NCI-H2227 treated with DMSO at 0.1 percent for 48 hours (cell line): ENCODE data around the gene GRIK3.
A peak's percentile ranks its signal among the peaks of the same experiment; 100 is the strongest.

Experiments
- DNase-seq: peaks from one replicate; lab custom pipeline; 2025; lab: John Stamatoyannopoulos, UW

Gene GRIK3

GRCh38 chr1:36977731-36978406 lies 56.4 kb downstream of the GRIK3 start:
- no peak for DNase-seq

DNA sequence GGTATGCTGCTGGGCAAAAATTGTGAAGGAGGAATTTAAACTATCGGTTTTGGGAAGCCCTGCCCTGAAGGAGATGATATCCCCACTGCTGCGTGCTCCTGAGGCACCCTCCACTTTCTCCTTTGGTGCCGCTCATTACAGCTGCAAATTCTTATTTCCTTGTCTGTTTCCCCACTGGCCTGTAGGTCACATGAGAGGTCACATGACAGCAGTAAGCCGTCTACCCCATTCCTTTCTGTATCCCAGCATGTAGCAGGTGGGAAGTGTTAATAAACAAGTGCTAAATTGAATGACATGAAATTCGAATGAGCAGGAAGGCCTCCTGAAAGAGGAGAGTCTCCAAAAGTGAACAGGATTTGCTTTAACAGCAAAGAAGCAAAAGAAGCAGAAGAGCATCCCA lies 58.7 kb downstream of the GRIK3 start:
- no peak for DNase-seq

DNA sequence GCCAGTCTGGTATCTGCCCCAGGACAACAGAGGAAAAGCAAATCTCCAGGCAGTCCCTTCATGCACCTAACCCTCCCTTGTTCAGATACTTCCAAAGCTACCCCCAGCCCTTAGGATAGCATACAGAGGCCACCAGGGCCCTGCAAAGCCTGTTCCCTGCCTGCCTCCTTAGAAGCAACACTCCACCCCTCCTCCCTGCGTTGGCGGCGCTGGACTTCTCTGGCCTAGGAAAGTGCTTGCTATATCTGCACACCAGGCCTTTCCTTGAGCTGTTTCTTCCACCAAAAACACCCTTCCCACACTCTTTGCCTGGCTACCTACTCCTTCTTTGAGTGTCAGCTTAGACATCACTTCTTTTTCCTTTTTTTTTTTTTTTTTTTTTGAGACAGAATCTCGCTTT lies 61.3 kb downstream of the GRIK3 start:
- no peak for DNase-seq

- DNase-seq = no peak
Observed at GRCh38 chr1:36971852-36972618, 62.3 kb downstream of the GRIK3 start.

- DNase-seq = no peak
Observed at GRCh38 chr1:36968730-36969129, 65.6 kb downstream of the GRIK3 start.

DNA sequence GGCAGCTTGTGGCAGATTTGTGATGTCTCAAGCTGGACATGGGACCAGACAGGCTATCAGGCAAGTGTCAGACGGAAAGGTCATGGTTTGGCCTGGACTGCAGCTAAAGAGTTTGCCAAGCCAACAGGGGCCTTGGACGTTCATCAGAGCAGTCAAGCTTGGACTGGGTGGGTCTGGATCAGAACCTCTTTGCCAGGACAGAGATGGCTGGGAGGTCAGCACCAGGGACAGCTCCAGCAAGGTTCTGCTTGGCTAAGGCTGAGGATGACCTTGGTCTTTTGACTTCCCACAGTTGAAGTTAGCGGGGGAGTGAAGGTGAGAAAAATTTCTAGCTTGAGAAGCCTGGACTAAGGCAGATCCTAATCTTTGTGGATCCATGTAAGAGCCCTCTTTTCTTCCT lies 68.1 kb downstream of the GRIK3 start:
- DNase-seq = no peak

GRCh38 chr1:36965275-36966159 lies 68.8 kb downstream of the GRIK3 start:
- DNase-seq = peak; percentile 35

DNA sequence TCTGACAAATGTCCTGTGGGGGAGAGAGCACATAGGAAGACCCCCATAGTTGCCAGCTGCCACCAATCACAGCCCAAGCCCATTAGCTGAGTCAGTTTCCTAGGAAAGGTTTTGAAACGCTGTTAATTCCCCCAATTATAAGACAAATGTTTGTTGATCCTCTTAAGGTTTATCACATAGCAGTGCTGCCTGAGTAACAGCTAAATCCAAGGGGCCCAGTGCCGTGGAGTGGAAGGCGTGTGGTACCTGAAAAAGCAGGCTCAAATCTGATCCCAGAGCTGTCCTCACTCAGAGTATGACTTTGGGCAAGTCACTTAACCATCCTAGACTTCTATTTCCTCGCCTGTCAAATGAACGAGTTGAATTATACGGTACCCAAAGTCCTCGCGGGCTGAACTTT lies 69.5 kb downstream of the GRIK3 start:
- no peak for DNase-seq

DNA sequence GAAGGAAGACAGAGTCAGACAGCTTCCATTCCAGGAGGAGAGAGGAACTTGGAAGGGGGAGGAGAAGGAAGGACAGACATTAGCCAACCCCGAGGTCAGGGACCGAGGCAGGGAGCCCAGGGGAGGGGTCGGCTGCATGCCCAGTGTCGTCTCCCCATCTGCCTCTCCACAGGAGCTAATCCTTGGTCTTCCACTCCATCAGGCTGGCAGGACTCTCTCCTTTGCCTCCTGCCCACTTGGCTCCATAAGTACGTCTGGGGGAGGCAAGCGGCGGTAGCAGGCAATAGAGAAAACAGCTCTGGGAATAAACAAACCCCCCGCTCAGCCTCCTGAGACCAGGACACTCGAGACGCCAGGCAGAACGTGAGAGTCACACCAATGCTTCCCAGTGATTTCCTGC lies 71.3 kb downstream of the GRIK3 start:
- peak; percentile 50 for DNase-seq

- no peak for DNase-seq
Observed at GRCh38 chr1:36961062-36961615, 73.2 kb downstream of the GRIK3 start.

- DNase-seq = no peak
Observed at GRCh38 chr1:36956570-36956969, 77.7 kb downstream of the GRIK3 start.

DNA sequence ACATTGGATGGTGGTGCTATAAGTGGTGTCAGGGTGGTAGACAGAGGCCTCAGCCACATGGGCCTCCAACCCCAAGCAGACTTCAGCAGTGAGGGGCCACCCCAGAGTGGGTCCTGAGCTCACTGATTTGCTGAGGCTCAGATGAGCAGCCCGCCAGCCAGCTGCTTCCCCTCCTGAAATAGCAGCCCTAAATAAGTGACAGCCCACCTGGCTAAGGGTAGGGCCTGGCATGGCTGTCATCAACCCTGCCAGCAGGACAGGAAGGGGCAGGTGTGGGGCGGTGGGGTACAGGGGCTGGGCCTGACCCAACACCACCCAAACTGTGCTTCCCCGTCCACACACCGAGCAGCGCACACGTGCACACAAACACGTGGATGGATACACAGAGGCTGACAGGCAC lies 79.3 kb downstream of the GRIK3 start:
- DNase-seq = no peak

DNA sequence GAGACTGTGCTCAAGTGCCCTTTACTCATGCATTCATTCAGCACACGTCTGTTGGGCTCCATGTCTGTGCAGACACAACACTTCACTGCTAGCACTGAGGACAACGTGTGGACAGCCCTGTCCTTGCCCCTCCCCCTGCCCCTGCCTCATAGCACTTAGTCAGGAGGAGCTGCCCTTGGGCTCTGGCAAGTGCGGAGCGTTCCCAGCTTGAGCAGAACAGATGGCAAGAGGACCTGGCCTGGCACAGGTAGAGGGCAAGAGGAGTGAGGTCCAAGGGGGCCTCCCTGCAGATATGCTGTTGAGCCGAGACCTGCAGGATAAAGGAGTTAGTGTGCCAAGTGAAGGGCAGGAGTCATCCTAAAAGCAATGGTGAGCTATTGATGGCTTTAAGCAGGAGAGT lies 81.3 kb downstream of the GRIK3 start:
- no peak for DNase-seq

- no peak for DNase-seq
Observed at GRCh38 chr1:36951761-36952160, 82.6 kb downstream of the GRIK3 start.

- DNase-seq = no peak
Observed at GRCh38 chr1:36951292-36951750, 83.0 kb downstream of the GRIK3 start.

DNA sequence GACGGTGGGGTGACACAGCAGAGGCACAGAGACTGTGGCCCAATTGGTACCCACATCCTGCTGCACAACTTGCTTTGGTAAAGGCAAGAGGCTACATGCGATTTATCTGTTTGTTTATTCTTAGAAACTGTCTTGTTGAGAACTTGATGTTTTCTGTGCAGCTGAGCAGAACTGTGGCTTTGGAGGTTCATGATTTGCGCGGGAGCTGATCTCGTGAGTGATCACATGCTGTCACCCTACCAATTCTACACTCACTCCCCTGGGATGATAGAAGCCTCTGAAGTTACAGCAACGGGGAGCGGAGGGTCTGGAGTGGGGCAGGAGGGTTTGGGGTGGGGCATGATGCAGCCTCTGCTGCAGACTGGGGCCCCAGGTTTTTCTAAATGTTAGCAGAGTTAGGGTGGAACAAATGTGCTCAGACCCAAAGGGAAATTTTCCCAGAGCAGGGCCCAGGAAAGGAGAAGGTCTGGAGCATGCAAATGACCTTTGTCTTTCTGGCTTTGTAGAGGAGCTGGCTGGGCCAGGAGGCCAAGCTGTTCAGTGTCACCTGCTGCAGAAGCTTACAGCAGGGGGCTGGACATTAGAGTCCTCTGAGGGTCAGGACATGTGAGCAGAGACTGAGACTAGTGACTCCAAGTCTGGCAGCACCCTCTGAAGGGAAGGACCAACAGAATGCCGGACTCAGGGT lies 83.6 kb downstream of the GRIK3 start:
- DNase-seq = no peak

DNA sequence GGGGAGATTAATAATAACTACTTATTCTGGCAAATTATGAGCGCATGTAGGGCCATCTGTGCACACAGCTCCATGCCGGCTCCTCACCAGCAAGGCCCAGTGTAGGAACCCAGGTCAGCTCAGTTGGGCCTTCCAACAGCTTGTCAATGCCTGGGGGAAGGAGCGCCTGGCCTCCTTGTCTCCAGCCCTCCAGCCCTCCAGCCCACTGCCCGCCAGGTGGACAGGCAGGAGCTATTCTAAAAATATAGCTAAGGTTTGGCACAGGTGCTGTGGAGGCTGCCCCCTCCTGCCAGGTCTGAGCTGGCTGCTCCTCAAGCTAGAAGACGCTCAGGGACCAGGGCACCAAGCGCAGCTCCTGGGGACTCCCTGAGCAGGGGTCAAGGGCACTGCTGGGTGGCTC lies 85.7 kb downstream of the GRIK3 start:
- no peak for DNase-seq

GRCh38 chr1:36948147-36948546 lies 86.2 kb downstream of the GRIK3 start:
- no peak for DNase-seq

GRCh38 chr1:36947384-36947783 lies 86.9 kb downstream of the GRIK3 start:
- no peak for DNase-seq

DNA sequence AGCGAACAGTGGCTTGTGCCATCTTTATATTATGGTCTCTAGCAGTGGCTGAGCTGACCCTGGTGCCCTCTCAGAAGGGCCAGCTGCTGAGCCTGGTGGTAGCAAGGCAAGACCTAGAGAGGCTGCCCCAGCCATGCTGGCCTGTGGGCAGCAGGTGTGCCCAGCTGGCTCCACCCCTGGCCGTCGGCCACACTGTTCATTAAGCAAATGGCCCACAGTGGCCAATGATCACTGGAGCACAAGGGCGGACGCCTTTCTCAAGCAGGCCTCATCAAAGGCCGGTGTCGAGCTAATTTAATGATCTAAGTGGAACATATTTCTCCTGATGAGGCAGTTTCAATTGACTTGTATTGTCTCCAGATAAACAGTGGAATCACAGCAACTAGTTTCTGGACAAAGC lies 89.4 kb downstream of the GRIK3 start:
- no peak for DNase-seq

DNA sequence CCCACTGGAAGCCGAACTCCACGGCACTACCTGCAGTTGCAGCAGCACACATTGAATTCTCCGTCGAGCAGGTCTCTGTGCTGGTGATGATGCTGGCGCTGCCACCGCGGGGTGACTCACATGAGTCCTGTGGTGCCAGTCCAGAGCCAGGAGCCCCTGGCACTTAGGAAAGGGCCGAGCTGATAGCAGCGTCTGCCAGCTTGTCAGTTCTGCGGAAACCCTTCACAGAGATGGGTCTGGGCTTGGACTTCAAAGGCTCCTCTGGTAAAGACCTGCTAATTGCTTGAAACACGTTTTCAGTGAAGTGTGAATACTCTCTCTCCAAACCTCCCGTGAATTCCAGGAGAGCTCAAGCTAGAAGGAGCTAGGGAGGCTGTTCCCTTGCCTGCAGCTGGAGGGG lies 92.2 kb downstream of the GRIK3 start:
- no peak for DNase-seq
